Panc1 (cell line): ENCODE data around the gene CMTM8. TPM values are rescaled to one million over a fixed set of nuclear protein-coding genes. Genes with fewer than 3 reads are reported as not detected.

Experiments used
- ATAC-seq: fragments of 200-7000 bp; cut with Tn5 transposase; 2 replicates; pipeline ENCODE4 v1.9.1; 2020; ENCODE audit warnings: mild to moderate bottlenecking, moderate library complexity
- BruUV-seq: library from RNA; stranded (reverse); fragments of 400-500 nt; replicated peaks from 2 replicates; lab custom pipeline; 2021; lab: Mats Ljungman, UMichigan
- CTCF ChIA-PET: fragments of 300-600 bp; sonication (Branson Sonifier 250); formaldehyde crosslinking; loops from one replicate; lab custom pipeline; 2022; ENCODE audit warnings: antibody characterized with exemption; lab: Charles Lee
- POLR2A ChIA-PET: fragments of 300-600 bp; sonication (Branson Sonifier 250); formaldehyde crosslinking; loops from one replicate; lab custom pipeline; 2022; ENCODE audit warnings: antibody characterized with exemption; lab: Charles Lee
- DNase-seq: peaks from one replicate; pipeline ENCODE4 v3.0.0-alpha.2; 2010; ENCODE audit warnings: low read depth, low spot score
- H3K27ac ChIP-seq: 2 replicates; pipeline ENCODE4 v1.5.1; 2011; ENCODE audit warnings: mild to moderate bottlenecking, low read length, inconsistent platforms
- H3K27me3 ChIP-seq: fragments of 200-500 bp; sonication (Bioruptor generic); 2 replicates; pipeline ENCODE4 v1.6.0; 2014; ENCODE audit warnings: low read length, inconsistent platforms; ENCODE audit not compliant: control insufficient read depth, insufficient read depth
- H3K36me3 ChIP-seq: fragments of 200-500 bp; sonication (Bioruptor generic); 2 replicates; pipeline ENCODE4 v1.5.1; 2014; ENCODE audit warnings: inconsistent platforms, mild to moderate bottlenecking, low read length, moderate library complexity; ENCODE audit not compliant: control insufficient read depth, insufficient read depth
- H3K4me1 ChIP-seq: 2 replicates; pipeline ENCODE4 v1.5.1; 2011; ENCODE audit warnings: inconsistent platforms, mild to moderate bottlenecking, low read length, moderate library complexity; ENCODE audit not compliant: control insufficient read depth, insufficient read depth
- H3K4me3 ChIP-seq, 2 experiments: 2 replicates each; pipeline ENCODE4 v1.5.1; 2011 to 2012; ENCODE audit warnings: low read depth in 2 of 2, low read length in 2 of 2, mild to moderate bottlenecking in 2 of 2, inconsistent platforms in 1 of 2, moderate library complexity in 1 of 2
- H3K9me3 ChIP-seq: fragments of 200-500 bp; sonication (Bioruptor generic); 2 replicates; pipeline ENCODE4 v1.5.1; 2014; ENCODE audit warnings: low read depth, mild to moderate bottlenecking, inconsistent platforms, low read length, moderate library complexity; ENCODE audit not compliant: control insufficient read depth, insufficient read depth
- CTCF ChIP-seq: fragments of 450-650 bp; IDR thresholded peaks from 2 replicates; pipeline ENCODE4 v1.5.1; 2017; ENCODE audit warnings: mild to moderate bottlenecking
- POLR2AphosphoS5 ChIP-seq: IDR thresholded peaks from 2 replicates; pipeline ENCODE4 v1.6.1; 2012; ENCODE audit warnings: mild to moderate bottlenecking, low read depth, low read length, moderate library complexity
- SIN3A ChIP-seq: IDR thresholded peaks from 2 replicates; pipeline ENCODE4 v1.6.1; 2012; ENCODE audit warnings: low read depth, mild to moderate bottlenecking, low read length, moderate library complexity, borderline replicate concordance; ENCODE audit not compliant: insufficient read depth
- TCF7L2 ChIP-seq: IDR thresholded peaks from 2 replicates; pipeline ENCODE4 v1.6.1; 2011; ENCODE audit warnings: mild to moderate bottlenecking, low read depth, low read length, inconsistent platforms
- in situ Hi-C: cut with HindIII; loops from 2 replicates; pipeline ENCODE4 v1.10.0; 2016; ENCODE audit warnings: low sequenced_read_pairs, low pct_unique_long_range_greater_than_20kb
- intact Hi-C: fragments of 100-400 bp; cut with micrococcal nuclease; formaldehyde crosslinking; loops from one replicate; pipeline ENCODE4 v1.10.0; 2022; ENCODE audit not compliant: unreplicated experiment
- total RNA-seq: library from RNA; stranded (reverse); gene quantifications from one replicate; pipeline ENCODE4 v1.2.1, GENCODE V29; 2021; ENCODE audit not compliant: unreplicated experiment
- TF ChIP-seq, protein P1 (sequence below), 2 experiments: IDR thresholded peaks; 2 replicates each; pipeline ENCODE4 v1.6.1; 2011 to 2012; ENCODE audit warnings: low read depth in 2 of 2, control low read depth in 1 of 2, low read length in 1 of 2, mild to moderate bottlenecking in 1 of 2, moderate library complexity in 1 of 2; ENCODE audit not compliant: insufficient read depth in 1 of 2

The CMTM8 gene
- total RNA-seq, 1 experiment from 2014 or later: 9.8 TPM

DNA sequence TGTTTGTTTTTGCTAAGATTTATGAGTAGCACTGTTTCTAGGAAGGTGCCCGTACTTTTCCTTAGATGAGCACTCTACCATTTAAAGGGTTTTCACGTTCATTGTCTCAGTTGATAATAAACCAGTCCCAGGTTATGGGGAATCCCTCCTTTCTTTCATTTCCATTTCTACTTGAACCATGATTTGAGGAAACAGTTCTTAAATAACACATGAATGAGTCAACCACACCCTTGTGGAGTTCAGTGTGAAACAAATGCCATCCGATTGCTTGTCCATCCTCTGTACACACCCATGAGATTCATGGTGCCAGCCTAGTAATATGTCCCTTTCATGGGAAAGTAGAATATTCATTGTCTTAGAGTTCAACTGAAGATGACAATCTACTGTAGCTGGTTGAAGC lies 23.1 kb downstream of the CMTM8 start:
- in situ Hi-C loops (no loop called here), intact Hi-C loops (no loop called here)
- ATAC-seq (no peak), DNase-seq (no peak)
- Histone ChIP-seq H3K36me3 (no peaks in the 10 kb centered on the region), H3K9me3 (no peaks in the 10 kb centered on the region), H3K4me3 (no peak overlapping the region), H3K4me1 (no peaks in the 10 kb centered on the region), H3K27ac (no peak overlapping the region), H3K27me3 (no peaks in the 10 kb centered on the region)
- TF ChIP-seq TCF7L2 (no peak), SIN3A (no peak), CTCF (no peak), POLR2AphosphoS5 (no peak)
- TF ChIP-seq, protein P1, sequence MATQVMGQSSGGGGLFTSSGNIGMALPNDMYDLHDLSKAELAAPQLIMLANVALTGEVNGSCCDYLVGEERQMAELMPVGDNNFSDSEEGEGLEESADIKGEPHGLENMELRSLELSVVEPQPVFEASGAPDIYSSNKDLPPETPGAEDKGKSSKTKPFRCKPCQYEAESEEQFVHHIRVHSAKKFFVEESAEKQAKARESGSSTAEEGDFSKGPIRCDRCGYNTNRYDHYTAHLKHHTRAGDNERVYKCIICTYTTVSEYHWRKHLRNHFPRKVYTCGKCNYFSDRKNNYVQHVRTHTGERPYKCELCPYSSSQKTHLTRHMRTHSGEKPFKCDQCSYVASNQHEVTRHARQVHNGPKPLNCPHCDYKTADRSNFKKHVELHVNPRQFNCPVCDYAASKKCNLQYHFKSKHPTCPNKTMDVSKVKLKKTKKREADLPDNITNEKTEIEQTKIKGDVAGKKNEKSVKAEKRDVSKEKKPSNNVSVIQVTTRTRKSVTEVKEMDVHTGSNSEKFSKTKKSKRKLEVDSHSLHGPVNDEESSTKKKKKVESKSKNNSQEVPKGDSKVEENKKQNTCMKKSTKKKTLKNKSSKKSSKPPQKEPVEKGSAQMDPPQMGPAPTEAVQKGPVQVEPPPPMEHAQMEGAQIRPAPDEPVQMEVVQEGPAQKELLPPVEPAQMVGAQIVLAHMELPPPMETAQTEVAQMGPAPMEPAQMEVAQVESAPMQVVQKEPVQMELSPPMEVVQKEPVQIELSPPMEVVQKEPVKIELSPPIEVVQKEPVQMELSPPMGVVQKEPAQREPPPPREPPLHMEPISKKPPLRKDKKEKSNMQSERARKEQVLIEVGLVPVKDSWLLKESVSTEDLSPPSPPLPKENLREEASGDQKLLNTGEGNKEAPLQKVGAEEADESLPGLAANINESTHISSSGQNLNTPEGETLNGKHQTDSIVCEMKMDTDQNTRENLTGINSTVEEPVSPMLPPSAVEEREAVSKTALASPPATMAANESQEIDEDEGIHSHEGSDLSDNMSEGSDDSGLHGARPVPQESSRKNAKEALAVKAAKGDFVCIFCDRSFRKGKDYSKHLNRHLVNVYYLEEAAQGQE (IDR thresholded peaks at IDR 0.05; ENCODE audit: insufficient read depth in 1 of 2, low read depth in 2 of 2, low read length in 1 of 2): no peak
- CTCF ChIA-PET: no interaction called here
- no TSS peak for BruUV-seq
- POLR2A ChIA-PET: no interaction called here

GRCh38 chr3:32262201-32262600 lies 23.7 kb downstream of the CMTM8 start:
- ChIA-PET POLR2A (no interaction called here), CTCF (no interaction called here)
- in situ Hi-C loops: no loop called here
- no peak for TF ChIP-seq TCF7L2
- no peak for TF ChIP-seq CTCF
- TF ChIP-seq, protein P1 (IDR thresholded peaks at IDR 0.05; ENCODE audit: insufficient read depth in 1 of 2, low read depth in 2 of 2, low read length in 1 of 2): no peak
- TF ChIP-seq SIN3A: no peak
- no peak for TF ChIP-seq POLR2AphosphoS5
- Histone ChIP-seq H3K36me3 (no peaks in the 10 kb centered on the region), H3K27me3 (no peaks in the 10 kb centered on the region), H3K9me3 (no peaks in the 10 kb centered on the region), H3K27ac (no peak overlapping the region), H3K4me3 (no peak overlapping the region), H3K4me1 (no peaks in the 10 kb centered on the region)
- no TSS peak for BruUV-seq
- DNase-seq: no peak
- ATAC-seq: no peak
- intact Hi-C loops: no loop called here
